PC-3 (cell line): ENCODE measurements around the gene POSTN.

Experiments used
- EZH2 ChIP-seq: fragments of 300-600 bp; sonication (generic); IDR thresholded peaks from one replicate; pipeline ENCODE4 v1.6.1; 2017; ENCODE audit warnings: antibody characterized with exemption, mild to moderate bottlenecking, low read length; ENCODE audit not compliant: unreplicated experiment
- TF ChIP-seq, protein P1 (sequence below): fragments of 300-600 bp; sonication (generic); conservative IDR thresholded peaks from 2 replicates; pipeline ENCODE4 v1.5.1; 2017; ENCODE audit warnings: antibody characterized with exemption, low read depth, mild to moderate bottlenecking, low read length

DNA sequence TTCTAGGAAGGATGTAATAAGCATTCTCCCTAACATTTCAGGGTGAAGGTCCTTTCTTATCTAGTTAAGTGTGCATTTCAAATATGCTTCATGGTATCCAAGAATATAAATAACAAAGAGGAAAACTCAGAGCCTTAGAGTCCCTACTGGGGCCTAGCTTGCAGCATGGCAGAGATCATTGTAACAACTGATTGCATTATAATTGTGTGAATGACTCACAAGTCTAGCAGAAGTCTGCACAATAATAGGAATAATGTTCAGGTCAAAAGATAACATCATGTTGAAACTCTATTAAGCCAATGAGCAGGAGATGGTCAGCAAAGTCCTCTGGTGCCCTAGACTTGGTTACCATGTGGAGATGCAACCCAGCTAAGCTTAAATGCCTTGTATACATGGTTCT lies 3.4 kb downstream of the POSTN start:
- TF ChIP-seq, protein P1, sequence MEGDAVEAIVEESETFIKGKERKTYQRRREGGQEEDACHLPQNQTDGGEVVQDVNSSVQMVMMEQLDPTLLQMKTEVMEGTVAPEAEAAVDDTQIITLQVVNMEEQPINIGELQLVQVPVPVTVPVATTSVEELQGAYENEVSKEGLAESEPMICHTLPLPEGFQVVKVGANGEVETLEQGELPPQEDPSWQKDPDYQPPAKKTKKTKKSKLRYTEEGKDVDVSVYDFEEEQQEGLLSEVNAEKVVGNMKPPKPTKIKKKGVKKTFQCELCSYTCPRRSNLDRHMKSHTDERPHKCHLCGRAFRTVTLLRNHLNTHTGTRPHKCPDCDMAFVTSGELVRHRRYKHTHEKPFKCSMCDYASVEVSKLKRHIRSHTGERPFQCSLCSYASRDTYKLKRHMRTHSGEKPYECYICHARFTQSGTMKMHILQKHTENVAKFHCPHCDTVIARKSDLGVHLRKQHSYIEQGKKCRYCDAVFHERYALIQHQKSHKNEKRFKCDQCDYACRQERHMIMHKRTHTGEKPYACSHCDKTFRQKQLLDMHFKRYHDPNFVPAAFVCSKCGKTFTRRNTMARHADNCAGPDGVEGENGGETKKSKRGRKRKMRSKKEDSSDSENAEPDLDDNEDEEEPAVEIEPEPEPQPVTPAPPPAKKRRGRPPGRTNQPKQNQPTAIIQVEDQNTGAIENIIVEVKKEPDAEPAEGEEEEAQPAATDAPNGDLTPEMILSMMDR = no peak
- TF ChIP-seq EZH2 = no peak
